WTC11 (cell line): ENCODE measurements around the gene DCP1A. TPM values are rescaled to one million over a fixed set of nuclear protein-coding genes. Genes with fewer than 3 reads are reported as not detected.
A peak's percentile ranks its signal among the peaks of the same experiment; 100 is the strongest.

ENCODE experiments used
- ATAC-seq: fragments of 200-7000 bp; cut with Tn5 transposase; 2 replicates; pipeline ENCODE4 v1.10.0; 2021; ENCODE audit warnings: mild to moderate bottlenecking, moderate library complexity
- CTCF ChIA-PET: fragments of 300-600 bp; sonication (Branson Sonifier 250); formaldehyde crosslinking; loops from one replicate; lab custom pipeline; 2021; ENCODE audit warnings: antibody characterized with exemption; lab: Charles Lee
- POLR2A ChIA-PET: fragments of 350-600 bp; sonication (Branson Sonifier 250); formaldehyde crosslinking; loops from one replicate; lab custom pipeline; 2021; ENCODE audit warnings: antibody characterized with exemption; lab: Charles Lee
- DNase-seq: peaks from one replicate; pipeline ENCODE4 v3.0.0; 2021; ENCODE audit warnings: low spot score
- H3K27ac Mint-ChIP-seq: 2 replicates; pipeline ENCODE4 v1.8.0; 2021; ENCODE audit warnings: mixed read lengths
- H3K27me3 Mint-ChIP-seq: 2 replicates; pipeline ENCODE4 v1.8.0; 2021; ENCODE audit warnings: low read depth, mild to moderate bottlenecking, moderate library complexity, mixed read lengths
- H3K36me3 Mint-ChIP-seq: 2 replicates; pipeline ENCODE4 v1.8.0; 2021; ENCODE audit warnings: mixed read lengths
- H3K4me1 Mint-ChIP-seq: 2 replicates; pipeline ENCODE4 v1.8.0; 2022; ENCODE audit warnings: mixed read lengths
- H3K4me3 Mint-ChIP-seq: 2 replicates; pipeline ENCODE4 v1.8.0; 2021; ENCODE audit warnings: mild to moderate bottlenecking, moderate library complexity, mixed read lengths
- H3K9me3 Mint-ChIP-seq: 2 replicates; pipeline ENCODE4 v1.8.0; 2021; ENCODE audit warnings: mixed read lengths
- AFF4 ChIP-seq: sonication (generic); formaldehyde crosslinking; IDR thresholded peaks from 2 replicates; pipeline ENCODE4 v1.8.1; 2023; ENCODE audit warnings: mild to moderate bottlenecking, missing genetic modification reagents, borderline replicate concordance
- ATF1 ChIP-seq: sonication (generic); formaldehyde crosslinking; IDR thresholded peaks from 2 replicates; pipeline ENCODE4 v1.8.1; 2023; ENCODE audit warnings: mild to moderate bottlenecking, moderate library complexity, missing genetic modification reagents
- CREM ChIP-seq: sonication (generic); formaldehyde crosslinking; IDR thresholded peaks from 2 replicates; pipeline ENCODE4 v1.8.1; 2022; ENCODE audit warnings: mild to moderate bottlenecking, missing genetic modification reagents, moderate library complexity
- E2F4 ChIP-seq: sonication (generic); formaldehyde crosslinking; IDR thresholded peaks from 2 replicates; pipeline ENCODE4 v1.8.1; 2022; ENCODE audit warnings: low read depth, mild to moderate bottlenecking, moderate library complexity, missing genetic modification reagents, borderline replicate concordance
- ERG ChIP-seq: fragments of 250-450 bp; sonication (Bioruptor Pico); IDR thresholded peaks from 2 replicates; pipeline ENCODE4 v1.8.0; 2021; ENCODE audit warnings: mild to moderate bottlenecking
- FOXP4 ChIP-seq: sonication (generic); formaldehyde crosslinking; IDR thresholded peaks from 2 replicates; pipeline ENCODE4 v1.8.0; 2022; ENCODE audit warnings: mild to moderate bottlenecking, missing genetic modification reagents
- HMGA2 ChIP-seq: fragments of 250-450 bp; sonication (Bioruptor Pico); IDR thresholded peaks from 2 replicates; pipeline ENCODE4 v1.4.0; 2021; ENCODE audit warnings: mild to moderate bottlenecking, moderate library complexity
- NFYB ChIP-seq: sonication (generic); formaldehyde crosslinking; conservative IDR thresholded peaks from 2 replicates; pipeline ENCODE4 v1.8.0; 2022; ENCODE audit warnings: low read depth, missing genetic modification reagents
- NR1H2 ChIP-seq: sonication (generic); formaldehyde crosslinking; IDR thresholded peaks from 2 replicates; pipeline ENCODE4 v1.9.0; 2021; ENCODE audit warnings: mild to moderate bottlenecking, moderate library complexity, missing genetic modification reagents
- OVOL2 ChIP-seq: fragments of 250-450 bp; sonication (Bioruptor Pico); IDR thresholded peaks from 2 replicates; pipeline ENCODE4 v1.9.0; 2021; ENCODE audit warnings: mild to moderate bottlenecking, borderline replicate concordance
- RORB ChIP-seq: fragments of 250-450 bp; sonication (Bioruptor Pico); IDR thresholded peaks from 2 replicates; pipeline ENCODE4 v1.9.0; 2021; ENCODE audit warnings: mild to moderate bottlenecking
- SP1 ChIP-seq: sonication (generic); formaldehyde crosslinking; conservative IDR thresholded peaks from 2 replicates; pipeline ENCODE4 v1.8.1; 2022; ENCODE audit warnings: missing genetic modification reagents
- TEAD4 ChIP-seq: sonication (generic); formaldehyde crosslinking; IDR thresholded peaks from 2 replicates; pipeline ENCODE4 v1.8.0; 2022; ENCODE audit warnings: mild to moderate bottlenecking, missing genetic modification reagents
- ZMAT4 ChIP-seq: fragments of 250-450 bp; sonication (Bioruptor Pico); IDR thresholded peaks from 2 replicates; pipeline ENCODE4 v1.9.0; 2021; ENCODE audit warnings: mild to moderate bottlenecking
- ZNF219 ChIP-seq: sonication (generic); formaldehyde crosslinking; IDR thresholded peaks from 2 replicates; pipeline ENCODE4 v1.8.0; 2023; ENCODE audit warnings: missing genetic modification reagents, mild to moderate bottlenecking, borderline replicate concordance
- total RNA-seq: library from RNA; stranded (reverse); gene quantifications from 3 replicates; pipeline ENCODE4 v1.2.3, GENCODE V29; 2021

The DCP1A gene
- total RNA-seq, 1 experiment from 2014 or later, result 19.1 TPM

GRCh38 chr3:53238886-53239285 is 108.5 kb downstream of the DCP1A start:
- H3K9me3 Mint-ChIP-seq, result no peaks in the 10 kb centered on the region
- no peak overlapping the region for H3K4me3 Mint-ChIP-seq
- no peak overlapping the region; the same call in none of the 2 replicates for H3K27ac Mint-ChIP-seq
- no peaks in the 10 kb centered on the region for H3K27me3 Mint-ChIP-seq
- no peak for DNase-seq
- POLR2A ChIA-PET, result no interaction called here
- CTCF ChIA-PET, result no interaction called here
- peaks cover 74% of the 10 kb centered on the region for H3K36me3 Mint-ChIP-seq
- TF ChIP-seq CREM (CRISPR knock-in tag) (no peak), ATF1 (no peak), NFYB (CRISPR knock-in tag) (no peak), AFF4 (no peak), ERG (CRISPR knock-in tag) (no peak), OVOL2 (CRISPR knock-in tag) (no peak), ZNF219 (CRISPR knock-in tag) (no peak)
- TF ChIP-seq, all 79 proteins: peak for 0
- ATAC-seq, result no peak
- peaks cover 29% of the 10 kb centered on the region for H3K4me1 Mint-ChIP-seq

GRCh38 chr3:53238051-53238850 is 109.1 kb downstream of the DCP1A start:
- Mint-ChIP-seq H3K4me3 (no peak overlapping the region), H3K9me3 (no peaks in the 10 kb centered on the region)
- POLR2A ChIA-PET, result no interaction called here
- TF ChIP-seq TEAD4 (CRISPR knock-in tag), result no peak
- no peak for TF ChIP-seq SP1 (CRISPR knock-in tag)
- TF ChIP-seq ZMAT4 (CRISPR knock-in tag), result no peak
- TF ChIP-seq ZNF219 (CRISPR knock-in tag), result no peak
- no peak for TF ChIP-seq E2F4
- TF ChIP-seq NR1H2 (CRISPR knock-in tag), result no peak
- TF ChIP-seq FOXP4 (CRISPR knock-in tag), result no peak
- TF ChIP-seq RORB (CRISPR knock-in tag), result no peak
- TF ChIP-seq ERG (CRISPR knock-in tag), result no peak
- TF ChIP-seq HMGA2 (CRISPR knock-in tag), result no peak
- no peak for TF ChIP-seq CREM (CRISPR knock-in tag)
- TF ChIP-seq, all 79 proteins: peak for 0
- Mint-ChIP-seq H3K36me3 (peaks cover 80% of the 10 kb centered on the region), H3K27ac (0 out of 2 replicates have a peak overlapping the region, but pooled peaks have one; percentile 76), H3K27me3 (no peaks in the 10 kb centered on the region), H3K4me1 (peaks cover 22% of the 10 kb centered on the region)
- ATAC-seq (no peak), DNase-seq (no peak)
- CTCF ChIA-PET, result interaction anchor here (0.9 to 1.1 kb wide), 2 partner anchors 14 to 62 kb away, joined by 3 read pairs; no protein-coding TSS in a partner anchor
